GM12878 (cell line): Measurements from ENCODE around the gene PPP1R14B.
A peak's percentile ranks its signal among the peaks of the same experiment; 100 is the strongest.

ENCODE experiments used
- BCL3 ChIP-seq: IDR thresholded peaks from 2 replicates; pipeline ENCODE4 v1.6.1; 2011; ENCODE audit warnings: borderline replicate concordance, low read depth, mild to moderate bottlenecking, moderate library complexity, low read length; ENCODE audit not compliant: insufficient read depth, poor library complexity, severe bottlenecking
- CTCF ChIP-seq, 3 experiments: IDR thresholded peaks in 2 of 3; conservative IDR thresholded peaks in 1 of 3; 2 replicates each; pipeline ENCODE4 v1.5.1; 2011; ENCODE audit warnings: low read depth in 3 of 3, low read length in 3 of 3, mild to moderate bottlenecking in 3 of 3, control low read depth in 2 of 3, moderate library complexity in 2 of 3, inconsistent platforms in 1 of 3, mixed read lengths in 1 of 3; ENCODE audit not compliant: control insufficient read depth in 2 of 3, insufficient read depth in 1 of 3; ENCODE audit errors: extremely low read depth in 1 of 3
- DPF2 ChIP-seq: fragments of 450-650 bp; IDR thresholded peaks from 2 replicates; pipeline ENCODE4 v1.6.1; 2017; ENCODE audit warnings: mild to moderate bottlenecking
- E2F4 ChIP-seq: IDR thresholded peaks from 2 replicates; pipeline ENCODE4 v1.6.1; 2012; ENCODE audit warnings: low read depth, low read length, improper control_type of control experiment
- POLR2A ChIP-seq: IDR thresholded peaks from 2 replicates; pipeline ENCODE4 v1.6.1; 2011; ENCODE audit warnings: low read depth, mild to moderate bottlenecking, low read length
- POLR2AphosphoS5 ChIP-seq: IDR thresholded peaks from 2 replicates; pipeline ENCODE4 v1.6.1; 2011; ENCODE audit warnings: mild to moderate bottlenecking, low read length, inconsistent platforms
- RCOR1 ChIP-seq: conservative IDR thresholded peaks from 2 replicates; pipeline ENCODE4 v1.6.1; 2012; ENCODE audit warnings: low read depth, low read length, improper control_type of control experiment
- RFX5 ChIP-seq: IDR thresholded peaks from 2 replicates; pipeline ENCODE4 v1.6.1; 2011; ENCODE audit warnings: low read depth, low read length, improper control_type of control experiment
- SIN3A ChIP-seq: IDR thresholded peaks from 2 replicates; pipeline ENCODE4 v1.6.1; 2012; ENCODE audit warnings: low read depth, low read length, improper control_type of control experiment

- 0 out of 2 replicates have a peak, but pooled peaks have one; percentile 50 for TF ChIP-seq DPF2
- no peak for TF ChIP-seq POLR2A
- 0 out of 6 replicates have a peak, but pooled peaks of 2 of the 3 experiments have one; percentile 3 to 6 for TF ChIP-seq CTCF (IDR thresholded peaks at IDR 0.05 in 2 of 3, conservative IDR thresholded peaks at IDR 0.05 in 1 of 3; ENCODE audit: control insufficient read depth in 2 of 3, extremely low read depth in 1 of 3, insufficient read depth in 1 of 3, low read depth in 3 of 3, low read length in 3 of 3)
- no peak for TF ChIP-seq POLR2AphosphoS5
- TF ChIP-seq E2F4: no peak
- TF ChIP-seq SIN3A: no peak
- TF ChIP-seq BCL3: no peak
- TF ChIP-seq RFX5: no peak
- TF ChIP-seq RCOR1: no peak
These were observed 22.3 kb upstream of the PPP1R14B start for GRCh38 chr11:64268893-64269539.
